ENCODE results near the gene FBRS. TPM values are rescaled to one million over a fixed set of nuclear protein-coding genes. Genes with fewer than 3 reads are reported as not detected.

FBRS gene
- total RNA-seq, 4 donors from 2014 or later: 26.2 to 46.8 (median 31.7) TPM

DNA sequence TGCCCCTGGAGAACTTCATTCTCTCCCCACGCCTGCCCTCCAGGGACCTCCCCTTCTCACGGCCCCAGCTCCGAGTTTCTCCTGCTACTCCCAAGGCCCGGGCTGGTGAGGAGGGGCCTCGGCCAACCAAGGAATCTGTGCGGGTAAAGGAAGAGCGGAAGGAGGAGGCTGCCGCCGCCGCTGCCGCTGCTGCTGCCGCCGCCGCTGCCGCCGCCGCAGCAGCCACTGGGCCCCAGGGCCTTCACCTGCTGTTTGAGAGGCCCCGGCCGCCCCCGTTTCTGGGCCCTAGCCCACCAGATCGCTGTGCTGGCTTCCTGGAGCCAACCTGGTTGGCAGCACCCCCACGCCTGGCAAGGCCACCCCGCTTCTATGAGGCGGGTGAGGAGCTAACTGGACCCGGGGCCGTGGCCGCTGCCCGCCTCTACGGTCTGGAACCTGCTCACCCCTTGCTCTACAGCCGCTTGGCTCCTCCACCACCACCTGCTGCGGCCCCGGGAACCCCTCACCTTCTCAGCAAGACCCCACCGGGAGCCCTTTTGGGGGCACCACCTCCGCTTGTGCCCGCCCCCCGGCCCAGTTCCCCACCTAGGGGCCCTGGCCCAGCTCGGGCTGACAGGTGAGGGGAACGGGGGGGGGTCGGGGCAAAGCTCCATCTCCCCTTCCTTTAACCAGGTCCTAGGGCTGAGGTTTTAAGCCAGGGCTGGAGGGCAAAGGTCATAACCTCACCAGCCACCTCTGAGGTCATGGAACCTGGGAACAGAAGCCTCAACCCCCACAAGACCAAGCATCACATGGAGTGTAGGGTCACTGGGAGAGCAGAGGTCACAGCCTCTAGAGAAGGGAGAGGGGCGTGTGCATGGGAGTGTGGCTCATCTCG lies 11.0 kb downstream of the FBRS start:
- Histone ChIP-seq H3K27ac (no peak overlapping the region), H3K36me3 (peaks cover 0 to 66% (median 49%) of the 10 kb centered on the region in 3 donors), H3K27me3 (no peaks in the 10 kb centered on the region), H3K4me3 (no peak overlapping the region), H3K9me3 (no peaks in the 10 kb centered on the region), H3K4me1 (peaks cover 0 to 6% (median 0%) of the 10 kb centered on the region in 4 donors)
- no peak for DNase-seq (ENCODE audit: low spot score in 2 of 2)
- 85 to 88% methylated on average over 34 to 37 of the region's 41 CpGs for WGBS, 2 donors
- TF ChIP-seq EP300 (IDR thresholded peaks at IDR 0.05) (no peak), CTCF (IDR thresholded peaks at IDR 0.05) (no peak), POLR2A (IDR thresholded peaks at IDR 0.05) (no peak)

DNA sequence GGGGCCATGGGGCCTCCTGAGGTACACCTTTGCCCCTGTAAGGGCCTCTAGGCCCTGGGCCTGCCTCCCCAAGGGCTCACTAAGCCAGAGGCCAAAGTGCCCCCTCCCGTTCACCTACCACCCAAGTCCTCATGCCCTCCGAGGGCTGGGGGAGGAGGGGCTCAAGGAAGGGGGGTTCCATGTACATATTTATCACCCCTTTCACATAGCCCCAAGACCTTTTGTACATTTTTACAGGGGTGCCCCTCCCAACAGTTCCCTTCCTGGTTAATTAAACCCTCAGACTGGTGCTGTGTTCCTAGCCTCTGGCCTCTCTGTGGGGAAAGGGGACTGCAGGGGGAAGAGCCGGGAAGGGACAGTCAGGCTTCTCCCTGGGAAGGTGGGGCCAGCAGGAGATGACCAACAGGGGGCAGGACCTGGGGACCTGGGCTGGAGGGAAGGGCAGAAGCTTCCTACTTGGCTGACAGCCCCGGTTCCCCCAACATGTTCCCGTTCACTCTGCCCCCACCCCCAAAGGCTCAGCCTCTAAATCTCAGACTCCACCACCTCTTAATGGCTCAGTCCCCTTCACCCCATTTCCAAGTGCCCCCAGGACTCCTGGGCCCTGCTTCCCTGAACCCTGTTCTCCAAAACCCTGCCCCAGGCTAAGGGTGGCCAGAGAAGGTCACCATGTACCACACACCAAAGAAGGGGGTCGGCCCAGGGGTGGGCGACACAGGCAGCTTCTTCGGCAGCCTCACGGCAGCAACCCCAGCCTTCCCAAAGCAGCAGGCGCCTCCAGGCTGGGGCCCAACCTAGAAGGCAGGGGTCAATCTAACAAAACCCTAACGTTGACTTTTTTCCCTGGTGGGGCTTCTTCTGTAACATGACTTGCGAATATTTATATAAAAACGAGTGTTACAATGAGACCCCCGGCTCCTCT lies 11.9 kb downstream of the FBRS start:
- Histone ChIP-seq H3K36me3 (peaks cover 0 to 57% (median 46%) of the 10 kb centered on the region in 3 donors), H3K27me3 (no peaks in the 10 kb centered on the region), H3K9me3 (no peaks in the 10 kb centered on the region), H3K4me3 (no peak overlapping the region), H3K4me1 (no peaks in the 10 kb centered on the region), H3K27ac (no peak overlapping the region)
- 76 to 77% methylated on average over 14 of the region's 14 CpGs for WGBS, 2 donors
- TF ChIP-seq EP300 (IDR thresholded peaks at IDR 0.05): no peak
- no peak for TF ChIP-seq CTCF (IDR thresholded peaks at IDR 0.05)
- TF ChIP-seq POLR2A (IDR thresholded peaks at IDR 0.05): no peak
- no peak for DNase-seq (ENCODE audit: low spot score in 2 of 2)

DNA sequence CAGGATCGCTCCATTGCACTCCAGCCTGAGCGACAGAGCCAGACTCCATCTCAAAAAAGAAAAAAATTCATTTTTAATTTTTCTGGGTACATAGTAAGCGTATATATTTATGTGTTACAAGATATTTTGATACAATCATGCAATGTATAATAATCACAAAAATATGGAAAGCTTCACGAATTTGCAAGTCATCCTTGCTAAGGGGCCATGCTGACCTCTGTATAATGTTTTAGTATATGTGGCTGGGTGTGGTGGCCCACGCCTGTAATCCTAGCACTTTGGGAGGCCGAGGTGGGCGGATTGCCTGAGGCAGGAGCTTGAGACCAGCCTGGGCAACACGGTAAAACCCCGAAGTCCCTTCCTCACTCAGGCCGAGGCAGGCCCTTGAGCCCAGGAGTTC lies 16.9 kb downstream of the FBRS start:
- Histone ChIP-seq H3K9me3 (no peaks in the 10 kb centered on the region), H3K27ac (no peak overlapping the region), H3K4me3 (no peak overlapping the region), H3K27me3 (no peaks in the 10 kb centered on the region), H3K36me3 (peaks cover 0 to 8% (median 8%) of the 10 kb centered on the region in 3 donors), H3K4me1 (no peaks in the 10 kb centered on the region)
- TF ChIP-seq EP300 (IDR thresholded peaks at IDR 0.05): no peak
- TF ChIP-seq CTCF (IDR thresholded peaks at IDR 0.05): no peak
- TF ChIP-seq POLR2A (IDR thresholded peaks at IDR 0.05): no peak
- WGBS, 2 donors: 84 to 87% methylated on average over 10 of the region's 10 CpGs
- no peak for DNase-seq (ENCODE audit: low spot score in 2 of 2)

DNA sequence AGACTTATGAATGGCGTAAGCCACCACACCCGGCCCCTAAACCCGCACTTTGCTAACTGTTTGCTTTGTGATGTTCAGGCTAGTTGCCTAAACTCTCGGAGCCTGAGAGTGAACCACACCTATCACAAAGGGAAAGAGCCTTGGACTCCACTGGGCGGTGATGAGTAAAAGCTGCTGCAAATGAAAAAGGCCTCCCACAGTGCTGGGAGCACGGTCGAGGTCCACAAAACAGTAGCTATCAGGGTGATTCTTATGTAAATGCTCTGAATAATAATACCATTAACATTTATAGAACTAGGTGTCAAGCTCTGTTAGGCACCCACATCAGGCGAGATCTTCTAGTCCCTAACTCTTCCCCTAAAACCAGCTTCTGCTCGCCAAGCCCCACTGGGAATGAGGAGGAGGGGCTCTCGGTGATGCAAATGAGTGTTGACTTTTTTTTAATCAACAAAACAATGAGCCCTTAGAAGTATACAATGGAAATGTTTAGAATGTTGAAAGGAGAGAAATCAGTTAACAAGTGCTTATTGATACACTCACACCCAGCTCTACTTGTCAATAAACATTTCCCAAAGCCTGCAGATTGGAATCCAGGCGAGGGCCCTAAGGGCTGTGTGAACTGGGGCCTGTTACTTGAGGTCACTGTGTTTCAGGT lies 19.8 kb downstream of the FBRS start:
- WGBS, 2 donors: 63% methylated on average over 11 of the region's 11 CpGs
- DNase-seq (ENCODE audit: low spot score in 2 of 2): no peak
- Histone ChIP-seq H3K4me3 (no peak overlapping the region), H3K27me3 (no peaks in the 10 kb centered on the region), H3K9me3 (no peaks in the 10 kb centered on the region), H3K27ac (no peak overlapping the region), H3K4me1 (no peaks in the 10 kb centered on the region), H3K36me3 (no peaks in the 10 kb centered on the region)
- TF ChIP-seq CTCF (IDR thresholded peaks at IDR 0.05) (no peak), POLR2A (IDR thresholded peaks at IDR 0.05) (no peak), EP300 (IDR thresholded peaks at IDR 0.05) (no peak)
